GM10266 (cell line): ENCODE measurements around the gene TMEM106B.

Experiments
- DNase-seq: peaks from one replicate; pipeline ENCODE4 v3.0.0; 2012; ENCODE audit errors: extremely low spot score
- TF ChIP-seq, protein P1 (sequence below): IDR thresholded peaks from 2 replicates; pipeline ENCODE4 v1.5.1; 2012; ENCODE audit warnings: mild to moderate bottlenecking, low read depth; ENCODE audit not compliant: control insufficient read depth, insufficient read depth; ENCODE audit errors: missing control alignments

Gene TMEM106B

DNA sequence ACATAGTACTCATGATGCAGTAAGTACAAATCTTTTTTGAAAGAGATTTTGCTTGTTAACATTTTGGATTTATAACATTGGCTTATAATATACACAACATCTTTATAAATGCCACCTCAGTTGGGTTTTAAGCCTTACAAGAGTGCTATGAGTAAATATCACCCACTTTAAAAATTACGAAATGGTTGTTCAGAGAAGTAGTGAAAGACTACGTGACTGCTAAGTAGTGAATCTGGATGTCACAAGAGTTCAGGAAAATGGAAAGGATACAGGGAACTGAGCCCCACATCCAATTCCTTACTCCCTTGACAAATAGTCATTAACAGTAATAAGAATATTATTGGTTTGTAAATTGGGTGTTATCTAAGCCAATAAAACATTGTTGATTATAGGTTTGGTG, 20.0 kb downstream of the TMEM106B start:
- no peak for DNase-seq
- TF ChIP-seq, protein P1, sequence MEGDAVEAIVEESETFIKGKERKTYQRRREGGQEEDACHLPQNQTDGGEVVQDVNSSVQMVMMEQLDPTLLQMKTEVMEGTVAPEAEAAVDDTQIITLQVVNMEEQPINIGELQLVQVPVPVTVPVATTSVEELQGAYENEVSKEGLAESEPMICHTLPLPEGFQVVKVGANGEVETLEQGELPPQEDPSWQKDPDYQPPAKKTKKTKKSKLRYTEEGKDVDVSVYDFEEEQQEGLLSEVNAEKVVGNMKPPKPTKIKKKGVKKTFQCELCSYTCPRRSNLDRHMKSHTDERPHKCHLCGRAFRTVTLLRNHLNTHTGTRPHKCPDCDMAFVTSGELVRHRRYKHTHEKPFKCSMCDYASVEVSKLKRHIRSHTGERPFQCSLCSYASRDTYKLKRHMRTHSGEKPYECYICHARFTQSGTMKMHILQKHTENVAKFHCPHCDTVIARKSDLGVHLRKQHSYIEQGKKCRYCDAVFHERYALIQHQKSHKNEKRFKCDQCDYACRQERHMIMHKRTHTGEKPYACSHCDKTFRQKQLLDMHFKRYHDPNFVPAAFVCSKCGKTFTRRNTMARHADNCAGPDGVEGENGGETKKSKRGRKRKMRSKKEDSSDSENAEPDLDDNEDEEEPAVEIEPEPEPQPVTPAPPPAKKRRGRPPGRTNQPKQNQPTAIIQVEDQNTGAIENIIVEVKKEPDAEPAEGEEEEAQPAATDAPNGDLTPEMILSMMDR = no peak

DNA sequence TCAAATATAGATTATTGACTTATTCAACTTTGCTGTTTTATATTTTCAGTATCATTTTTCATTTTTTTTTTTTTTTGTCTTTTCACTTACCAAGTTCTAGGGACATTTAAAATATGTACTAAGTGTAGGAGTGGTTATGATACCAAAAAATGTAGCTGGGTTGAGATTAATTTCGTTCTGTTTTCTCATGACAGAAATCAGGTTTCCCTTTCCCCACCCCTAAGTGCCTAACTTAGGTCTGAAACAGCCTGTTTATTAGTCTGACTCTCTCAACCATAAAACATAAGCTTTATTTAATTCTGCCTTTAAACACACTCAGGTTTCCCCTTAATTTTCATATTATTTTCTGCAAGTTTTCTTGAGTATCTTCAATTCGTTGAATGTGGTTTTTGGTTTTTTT, 22.1 kb downstream of the TMEM106B start:
- DNase-seq = no peak
- TF ChIP-seq, protein P1 = no peak

GRCh38 chr7:12234334-12234865, 23.3 kb downstream of the TMEM106B start:
- TF ChIP-seq, protein P1 = no peak
- DNase-seq = no peak

DNA sequence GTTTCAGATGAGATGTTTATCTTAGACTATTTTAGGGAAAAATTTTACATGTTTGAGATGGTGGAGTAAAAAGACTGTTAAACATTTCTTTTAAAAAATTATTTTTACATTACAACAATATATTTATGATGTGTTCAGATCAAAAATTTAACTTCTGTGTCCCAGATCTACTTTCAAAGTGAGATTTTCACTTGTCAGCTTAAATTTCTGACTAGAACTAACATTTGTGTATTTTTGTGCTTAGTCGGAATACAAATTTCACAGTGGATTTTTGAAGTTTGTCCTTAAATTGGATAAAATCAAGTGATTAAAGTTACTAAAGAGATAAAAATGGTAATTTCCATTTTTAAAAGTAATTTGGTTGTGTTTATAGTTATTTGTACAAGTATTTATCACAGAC, 24.9 kb downstream of the TMEM106B start:
- TF ChIP-seq, protein P1 = no peak
- DNase-seq = no peak

- TF ChIP-seq, protein P1 = no peak
These were observed 25.9 kb downstream of the TMEM106B start for GRCh38 chr7:12237007-12237406.

DNA sequence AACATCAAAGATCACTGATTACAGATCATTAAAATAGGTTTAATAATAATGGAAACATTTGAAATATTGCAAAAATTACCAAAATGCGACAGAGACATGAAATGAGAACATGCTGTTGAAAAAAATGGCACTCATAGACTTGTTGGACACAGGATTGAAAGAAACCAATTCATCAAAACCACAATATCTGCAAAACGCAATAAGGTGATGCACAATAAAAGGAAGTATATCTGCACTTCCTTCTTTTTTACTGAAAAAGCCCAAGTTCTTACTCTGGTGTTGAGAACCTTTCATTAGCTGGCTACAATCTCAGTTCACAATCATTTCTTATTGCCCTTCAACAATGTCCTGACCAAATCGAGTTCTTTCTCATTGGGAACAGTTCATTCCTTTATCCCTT, 28.7 kb downstream of the TMEM106B start:
- DNase-seq = no peak
- TF ChIP-seq, protein P1 = no peak

More at GRCh38 chr7:12237007-12237406, 25.9 kb downstream of the TMEM106B start:
- no peak for DNase-seq

DNA sequence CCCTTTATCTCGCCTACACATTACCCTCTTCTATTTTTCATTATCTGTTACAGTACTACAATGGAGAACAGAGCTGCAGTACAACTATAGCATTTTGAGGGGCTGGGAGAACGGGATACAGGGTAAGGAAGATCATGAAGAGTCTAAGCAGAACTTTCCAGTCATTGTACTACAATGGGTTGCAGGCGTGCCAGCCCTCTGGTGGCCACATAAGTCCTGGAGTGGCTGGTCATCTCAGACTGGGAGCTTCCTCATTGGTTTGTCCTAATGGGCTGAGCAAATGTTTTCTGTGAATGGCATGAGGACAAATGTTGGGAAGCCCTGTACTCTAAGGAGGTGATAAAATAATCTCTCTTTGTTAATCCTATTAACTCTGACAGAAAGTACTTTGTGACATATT, 33.0 kb downstream of the TMEM106B start:
- no peak for DNase-seq
- TF ChIP-seq, protein P1 = peak; percentile 10
